ENCODE data around the gene RALGPS1. TPM values are rescaled to one million over a fixed set of nuclear protein-coding genes. Genes with fewer than 3 reads are reported as not detected.

Gene RALGPS1
- polyA plus RNA-seq, 2 of the 4 experiments (the other 2 are of a cell fraction) = 5.0 to 7.9 TPM

GRCh38 chr9:127055745-127056402, 141.3 kb downstream of the RALGPS1 start:
- ChIA-PET POLR2A (no interaction called here), CTCF (no interaction called here)
- Histone ChIP-seq H3K4me1 (no peaks in the 10 kb centered on the region), H3K4me3 (no peak overlapping the region), H3K9me3 (no peaks in the 10 kb centered on the region), H3K27ac (no peak overlapping the region), H3K4me2 (no peak overlapping the region)
- ATAC-seq = no peak
- FAIRE-seq = no peak
- DNase-seq (ENCODE audit: low read depth in 1 of 2, low spot score in 1 of 2) = no peak
- TF ChIP-seq USF2 (IDR thresholded peaks at IDR 0.05) (no peak), RCOR1 (IDR thresholded peaks at IDR 0.05; ENCODE audit: low read depth, low read length) (no peak), HDAC2 (IDR thresholded peaks at IDR 0.05) (no peak), MAFK (IDR thresholded peaks at IDR 0.05; ENCODE audit: partially characterized antibody) (no peak), CTCF (IDR thresholded peaks at IDR 0.05) (no peak), CBX8 (IDR thresholded peaks at IDR 0.05) (no peak), BHLHE40 (IDR thresholded peaks at IDR 0.05; ENCODE audit: low read depth, low read length) (no peak), ELK1 (IDR thresholded peaks at IDR 0.05; ENCODE audit: low read depth, low read length) (no peak), FOXS1 (CRISPR knock-in tag; IDR thresholded peaks at IDR 0.05) (no peak), EHF (CRISPR knock-in tag; IDR thresholded peaks at IDR 0.05) (no peak), E2F6 (IDR thresholded peaks at IDR 0.05; ENCODE audit: borderline replicate concordance, low read depth) (no peak), KDM5A (IDR thresholded peaks at IDR 0.05) (no peak), ZNF302 (CRISPR knock-in tag; IDR thresholded peaks at IDR 0.05) (no peak), GATA3 (IDR thresholded peaks at IDR 0.05; ENCODE audit: borderline replicate concordance) (no peak), NFE2L2 (conservative IDR thresholded peaks at IDR 0.05; ENCODE audit: low read length) (no peak), BCL3 (IDR thresholded peaks at IDR 0.05) (no peak), HMGXB4 (CRISPR knock-in tag; IDR thresholded peaks at IDR 0.05; ENCODE audit: borderline replicate concordance) (no peak), EP300 (IDR thresholded peaks at IDR 0.05) (no peak)

- ATAC-seq = no peak
- WGBS (ENCODE audit: missing lambda C conversion rate) = 80% methylated on average over 3 of the region's 3 CpGs
- ChIA-PET POLR2A (no interaction called here), CTCF (no interaction called here)
- Histone ChIP-seq H3K4me2 (no peak overlapping the region), H3K9me3 (no peaks in the 10 kb centered on the region), H3K4me3 (no peak overlapping the region), H3K27ac (no peak overlapping the region), H3K4me1 (no peaks in the 10 kb centered on the region)
- no peak for DNase-seq (ENCODE audit: low read depth in 1 of 2, low spot score in 1 of 2)
- no peak for FAIRE-seq
- TF ChIP-seq TP53 (CRISPR knock-in tag; IDR thresholded peaks at IDR 0.05) = no peak
- no peak for TF ChIP-seq ELK1 (IDR thresholded peaks at IDR 0.05; ENCODE audit: low read depth, low read length)
- TF ChIP-seq BHLHE40 (IDR thresholded peaks at IDR 0.05; ENCODE audit: low read depth, low read length) = no peak
- no peak for TF ChIP-seq FOSB (CRISPR knock-in tag; IDR thresholded peaks at IDR 0.05)
- TF ChIP-seq RCOR1 (IDR thresholded peaks at IDR 0.05; ENCODE audit: low read depth, low read length) = no peak
- no peak for TF ChIP-seq CTCF (IDR thresholded peaks at IDR 0.05)
- TF ChIP-seq MYC (IDR thresholded peaks at IDR 0.05; ENCODE audit: borderline replicate concordance, low read length) = no peak
Measured at GRCh38 chr9:127056446-127056845, 141.9 kb downstream of the RALGPS1 start.

Measured in A549 (cell line).